Ishikawa (cell line): ENCODE measurements around the gene OMA1.

Source experiments
- CREB1 ChIP-seq: IDR thresholded peaks from 2 replicates; pipeline ENCODE4 v1.6.1; 2012; ENCODE audit warnings: low read depth
- FOXM1 ChIP-seq: IDR thresholded peaks from 2 replicates; pipeline ENCODE4 v1.6.1; 2012; ENCODE audit warnings: low read depth, borderline replicate concordance
- REST ChIP-seq: IDR thresholded peaks from 2 replicates; pipeline ENCODE4 v1.6.1; 2012; ENCODE audit warnings: low read depth, mild to moderate bottlenecking
- TAF1 ChIP-seq: IDR thresholded peaks from 2 replicates; pipeline ENCODE4 v1.6.1; 2012; ENCODE audit warnings: low read depth, mild to moderate bottlenecking
- TCF12 ChIP-seq: IDR thresholded peaks from 2 replicates; pipeline ENCODE4 v1.6.1; 2012; ENCODE audit warnings: low read depth
- TEAD4 ChIP-seq: IDR thresholded peaks from 2 replicates; pipeline ENCODE4 v1.6.1; 2012

- no peak for TF ChIP-seq TAF1
- no peak for TF ChIP-seq CREB1
- TF ChIP-seq REST, result no peak
- TF ChIP-seq FOXM1, result no peak
- TF ChIP-seq TCF12, result no peak
- no peak for TF ChIP-seq TEAD4
These were observed 104.4 kb downstream of the OMA1 start for GRCh38 chr1:58442114-58442513.
